Keratinocyte (primary cell): Measurements from ENCODE around the gene FLAD1. TPM values are rescaled to one million over a fixed set of nuclear protein-coding genes. Genes with fewer than 3 reads are reported as not detected.
"Not testable (repeated sequence)": the region's sequence is repeated elsewhere in the genome, so short reads cannot be mapped to it uniquely, and the experiment has no call there.

ENCODE experiments used
- DNase-seq: peaks from one replicate; pipeline ENCODE4 v3.0.0-alpha.2; 2011; ENCODE audit warnings: low read depth, missing footprints, low spot score
- FAIRE-seq: peaks from 2 replicates; lab custom pipeline; 2011; peaks lifted over from hg19 to GRCh38; lab: Jason Lieb, UNC
- H2AFZ ChIP-seq: 2 replicates; pipeline ENCODE4 v1.6.0; 2012; ENCODE audit warnings: low read length, control low read depth, inconsistent platforms; ENCODE audit not compliant: control insufficient read depth
- H3K27ac ChIP-seq: 2 replicates; pipeline ENCODE4 v1.5.1; 2011; ENCODE audit warnings: low read length; ENCODE audit not compliant: control insufficient read depth, insufficient read depth
- H3K27me3 ChIP-seq: 3 replicates; pipeline ENCODE4 v1.6.0; 2011; ENCODE audit warnings: low read length; ENCODE audit not compliant: control insufficient read depth, insufficient read depth; ENCODE audit errors: extremely low read depth
- H3K36me3 ChIP-seq, 2 experiments: 2 replicates in 1 of 2; 3 replicates in 1 of 2; pipeline ENCODE4 v1.5.1; 2011; ENCODE audit warnings: low read length in 2 of 2, mild to moderate bottlenecking in 1 of 2; ENCODE audit not compliant: control insufficient read depth in 2 of 2, insufficient read depth in 2 of 2; ENCODE audit errors: extremely low read depth in 1 of 2
- H3K4me1 ChIP-seq: 3 replicates; pipeline ENCODE4 v1.5.1; 2011; ENCODE audit warnings: low read length; ENCODE audit not compliant: control insufficient read depth, insufficient read depth; ENCODE audit errors: extremely low read depth
- H3K4me2 ChIP-seq: 3 replicates; pipeline ENCODE4 v1.6.0; 2011; ENCODE audit warnings: low read depth, low read length; ENCODE audit not compliant: control insufficient read depth, insufficient read depth; ENCODE audit errors: extremely low read depth
- H3K4me3 ChIP-seq, 3 experiments: fragments of 200-600 bp in 1 of 3; sonication (generic) in 1 of 3; 2 replicates in 2 of 3; 3 replicates in 1 of 3; pipeline ENCODE4 v1.5.1; 2011 to 2016; ENCODE audit warnings: low read length in 3 of 3, mild to moderate bottlenecking in 3 of 3, control low read depth in 2 of 3, inconsistent platforms in 1 of 3, low read depth in 1 of 3, mixed read lengths in 1 of 3, mixed run types in 1 of 3, moderate library complexity in 1 of 3; ENCODE audit not compliant: control insufficient read depth in 2 of 3, insufficient read depth in 2 of 3; ENCODE audit errors: extremely low read depth in 1 of 3
- H3K79me2 ChIP-seq: 2 replicates; pipeline ENCODE4 v1.6.0; 2012; ENCODE audit warnings: low read length; ENCODE audit not compliant: control insufficient read depth, insufficient read depth
- H3K9ac ChIP-seq: 3 replicates; pipeline ENCODE4 v1.6.0; 2011; ENCODE audit warnings: low read length; ENCODE audit not compliant: control insufficient read depth, insufficient read depth; ENCODE audit errors: extremely low read depth
- H3K9me1 ChIP-seq: 3 replicates; pipeline ENCODE4 v1.6.0; 2011; ENCODE audit warnings: low read length; ENCODE audit not compliant: control insufficient read depth, insufficient read depth; ENCODE audit errors: extremely low read depth
- H3K9me3 ChIP-seq: 2 replicates; pipeline ENCODE4 v1.5.1; 2012; ENCODE audit warnings: low read depth, low read length; ENCODE audit not compliant: control insufficient read depth
- H4K20me1 ChIP-seq: 3 replicates; pipeline ENCODE4 v1.6.0; 2011; ENCODE audit warnings: low read length; ENCODE audit not compliant: control insufficient read depth, insufficient read depth; ENCODE audit errors: extremely low read depth
- EZH2 ChIP-seq: IDR thresholded peaks from one replicate; pipeline ENCODE4 v1.6.1; 2012; ENCODE audit warnings: inconsistent platforms, mild to moderate bottlenecking, low read length, moderate library complexity
- dilution Hi-C: fragments of 300-500 bp; cut with MboI; formaldehyde crosslinking; loops from one replicate; pipeline ENCODE4 v1.7.0; 2020; ENCODE audit warnings: low sequenced_read_pairs; ENCODE audit not compliant: extremely low pct_ligation_motif_present
- polyA plus RNA-seq, 5 experiments: library from polyadenylated mRNA; depleted of rRNA in 3 of 5; stranded (reverse) in 3 of 5; stranded (forward) in 1 of 5; unstranded in 1 of 5; fragments of >200 nt; gene quantifications; 1 replicate in 1 of 5; 2 replicates in 3 of 5; 3 replicates in 1 of 5; pipeline versions ENCODE4 v1.2.1 to v1.2.3, GENCODE V29; 2011 to 2012; ENCODE audit warnings: missing spikeins in 2 of 5, low read depth in 1 of 5, low replicate concordance in 1 of 5
- TF ChIP-seq, protein P1 (sequence below), 3 experiments: IDR thresholded peaks in 1 of 3; conservative IDR thresholded peaks in 1 of 3; optimal IDR thresholded peaks in 1 of 3; 2 replicates in 2 of 3; 3 replicates in 1 of 3; pipeline versions ENCODE3 to v1.5.1; 2011; ENCODE audit warnings: low read length in 3 of 3, mild to moderate bottlenecking in 3 of 3, moderate library complexity in 2 of 3, control low read depth in 1 of 3, inconsistent platforms in 1 of 3; ENCODE audit not compliant: insufficient read depth in 2 of 3; ENCODE audit errors: extremely low read depth in 1 of 3

Gene FLAD1
- polyA plus RNA-seq, 1 donor (not counting 4 experiments of a cell fraction or from before 2014, with no cell fraction given), result 51.4 TPM

GRCh38 chr1:154982341-154982740 lies 803 bp upstream of the FLAD1 start:
- peaks cover 21% of the 10 kb centered on the region for H3K4me1 ChIP-seq
- peak overlapping the region in 2 of 3 experiments; percentile 71 to 99 for H3K4me3 ChIP-seq
- no peaks in the 10 kb centered on the region for H3K27me3 ChIP-seq
- H4K20me1 ChIP-seq, result no peaks in the 10 kb centered on the region
- dilution Hi-C loops, result no loop called here
- TF ChIP-seq, protein P1, sequence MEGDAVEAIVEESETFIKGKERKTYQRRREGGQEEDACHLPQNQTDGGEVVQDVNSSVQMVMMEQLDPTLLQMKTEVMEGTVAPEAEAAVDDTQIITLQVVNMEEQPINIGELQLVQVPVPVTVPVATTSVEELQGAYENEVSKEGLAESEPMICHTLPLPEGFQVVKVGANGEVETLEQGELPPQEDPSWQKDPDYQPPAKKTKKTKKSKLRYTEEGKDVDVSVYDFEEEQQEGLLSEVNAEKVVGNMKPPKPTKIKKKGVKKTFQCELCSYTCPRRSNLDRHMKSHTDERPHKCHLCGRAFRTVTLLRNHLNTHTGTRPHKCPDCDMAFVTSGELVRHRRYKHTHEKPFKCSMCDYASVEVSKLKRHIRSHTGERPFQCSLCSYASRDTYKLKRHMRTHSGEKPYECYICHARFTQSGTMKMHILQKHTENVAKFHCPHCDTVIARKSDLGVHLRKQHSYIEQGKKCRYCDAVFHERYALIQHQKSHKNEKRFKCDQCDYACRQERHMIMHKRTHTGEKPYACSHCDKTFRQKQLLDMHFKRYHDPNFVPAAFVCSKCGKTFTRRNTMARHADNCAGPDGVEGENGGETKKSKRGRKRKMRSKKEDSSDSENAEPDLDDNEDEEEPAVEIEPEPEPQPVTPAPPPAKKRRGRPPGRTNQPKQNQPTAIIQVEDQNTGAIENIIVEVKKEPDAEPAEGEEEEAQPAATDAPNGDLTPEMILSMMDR (optimal IDR thresholded peaks at IDR 0.05 in 1 of 3, IDR thresholded peaks at IDR 0.05 in 1 of 3, conservative IDR thresholded peaks at IDR 0.05 in 1 of 3; ENCODE audit: extremely low read depth in 1 of 3, insufficient read depth in 2 of 3, low read length in 3 of 3), result no peak
- no peak for TF ChIP-seq EZH2
- H3K79me2 ChIP-seq, result peaks cover 35% of the 10 kb centered on the region
- H3K36me3 ChIP-seq, result peaks cover 4 to 9% of the 10 kb centered on the region in 2 experiments
- peak overlapping the region; percentile 97 for H3K4me2 ChIP-seq
- peak overlapping the region; percentile 88 for H2AFZ ChIP-seq
- no peaks in the 10 kb centered on the region for H3K9me3 ChIP-seq
- peak overlapping the region; percentile 63 for H3K27ac ChIP-seq
- FAIRE-seq, result no peak
- no peaks in the 10 kb centered on the region for H3K9me1 ChIP-seq
- DNase-seq, result no peak
- peak overlapping the region; percentile 47 for H3K9ac ChIP-seq

DNA sequence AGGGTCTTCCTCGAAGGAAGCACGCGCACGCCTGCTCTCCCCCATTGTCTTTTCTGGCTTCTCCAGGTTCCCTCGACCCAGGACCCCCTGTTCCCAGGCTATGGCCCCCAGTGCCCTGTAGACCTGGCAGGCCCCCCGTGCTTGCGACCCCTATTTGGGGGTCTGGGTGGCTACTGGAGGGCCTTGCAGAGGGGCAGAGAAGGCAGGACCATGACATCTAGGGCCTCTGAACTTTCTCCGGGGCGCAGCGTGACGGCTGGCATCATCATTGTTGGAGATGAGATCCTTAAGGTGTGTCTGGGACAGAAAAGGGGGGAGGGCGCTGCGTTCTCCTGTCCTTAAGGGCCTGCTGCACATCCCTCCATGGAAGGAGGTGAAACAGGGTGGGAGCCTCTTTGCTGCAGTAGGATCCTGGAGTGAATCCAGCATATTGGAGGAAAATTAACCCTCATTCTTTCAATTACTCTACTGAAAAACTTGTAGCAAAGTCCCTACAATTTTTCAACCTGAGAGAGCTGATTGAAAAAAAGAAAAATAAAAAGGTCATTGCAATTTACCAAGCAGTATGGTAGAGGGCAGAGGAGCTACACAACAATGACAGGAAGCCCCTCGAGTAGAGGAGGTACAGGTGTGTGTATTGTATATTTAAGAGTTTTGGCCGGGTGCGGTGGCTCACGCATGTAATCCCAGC lies 777 bp downstream of the FLAD1 start:
- dilution Hi-C loops, result no loop called here
- Histone ChIP-seq H3K79me2 (peaks cover 35% of the 10 kb centered on the region), H3K4me1 (peaks cover 21% of the 10 kb centered on the region), H4K20me1 (peaks cover 3% of the 10 kb centered on the region), H3K4me2 (peak overlapping the region; percentile 97), H3K27ac (peak overlapping the region; percentile 89), H3K36me3 (peaks cover 13 to 18% of the 10 kb centered on the region in 2 experiments), H2AFZ (peak overlapping the region; percentile 43), H3K27me3 (no peaks in the 10 kb centered on the region), H3K4me3 (peak overlapping the region; percentile 63 to 100 (median 99)), H3K9me3 (no peaks in the 10 kb centered on the region), H3K9ac (peak overlapping the region; percentile 92), H3K9me1 (no peaks in the 10 kb centered on the region)
- FAIRE-seq (no peak), DNase-seq (no peak)
- TF ChIP-seq, protein P1 (optimal IDR thresholded peaks at IDR 0.05 in 1 of 3, IDR thresholded peaks at IDR 0.05 in 1 of 3, conservative IDR thresholded peaks at IDR 0.05 in 1 of 3; ENCODE audit: extremely low read depth in 1 of 3, insufficient read depth in 2 of 3, low read length in 3 of 3), result no peak
- TF ChIP-seq EZH2, result no peak

DNA sequence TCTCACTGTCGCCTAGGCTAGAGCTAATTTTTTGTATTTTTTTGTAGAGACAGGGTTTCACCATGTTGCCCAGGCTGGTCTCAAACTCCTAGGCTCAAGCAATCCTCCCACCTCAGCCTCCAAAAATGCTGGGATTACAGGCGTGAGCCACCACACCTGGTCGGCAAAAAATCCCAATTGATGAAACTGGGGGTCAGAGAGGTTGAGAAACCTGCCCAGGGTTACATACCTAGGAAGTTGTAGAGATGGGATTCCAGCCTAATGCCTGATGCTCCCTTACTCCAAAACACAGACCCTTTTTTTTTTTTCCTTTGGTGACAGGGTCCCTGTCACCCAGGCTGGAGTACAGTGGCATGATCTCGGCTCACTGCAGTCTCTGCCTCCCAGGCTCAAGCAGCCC lies 3.6 kb downstream of the FLAD1 start:
- FAIRE-seq, dilution Hi-C loops: not testable (repeated sequence)

More for the DNA sequence above, 3.6 kb downstream of the FLAD1 start:
- Histone ChIP-seq H3K36me3 (peaks cover 23 to 28% of the 10 kb centered on the region in 2 experiments), H3K79me2 (peaks cover 38% of the 10 kb centered on the region), H3K4me1 (peaks cover 21% of the 10 kb centered on the region)
- not testable (repeated sequence) for H3K4me3 ChIP-seq, H3K27ac ChIP-seq, H3K9me3 ChIP-seq, H2AFZ ChIP-seq, H3K4me2 ChIP-seq, H4K20me1 ChIP-seq, H3K9me1 ChIP-seq, H3K9ac ChIP-seq, DNase-seq, H3K27me3 ChIP-seq
